LNCaP clone FGC (cell line): Measurements from ENCODE around the gene CYP1B1.
"Not testable (repeated sequence)": the region's sequence is repeated elsewhere in the genome, so short reads cannot be mapped to it uniquely, and the experiment has no call there.

ENCODE experiments used
- DNase-seq: peaks from one replicate; pipeline ENCODE4 v3.0.0-alpha.2; 2011; ENCODE audit warnings: low read depth
- H3K4me3 ChIP-seq: 2 replicates; pipeline ENCODE4 v1.5.1; 2011; ENCODE audit warnings: mild to moderate bottlenecking, low read depth, low read length, control low read depth
- TF ChIP-seq, protein P1 (sequence below): IDR thresholded peaks from 2 replicates; pipeline ENCODE4 v1.5.1; 2012; ENCODE audit warnings: mild to moderate bottlenecking; ENCODE audit not compliant: control insufficient read depth, insufficient read depth; ENCODE audit errors: extremely low read depth

CYP1B1 gene

DNA sequence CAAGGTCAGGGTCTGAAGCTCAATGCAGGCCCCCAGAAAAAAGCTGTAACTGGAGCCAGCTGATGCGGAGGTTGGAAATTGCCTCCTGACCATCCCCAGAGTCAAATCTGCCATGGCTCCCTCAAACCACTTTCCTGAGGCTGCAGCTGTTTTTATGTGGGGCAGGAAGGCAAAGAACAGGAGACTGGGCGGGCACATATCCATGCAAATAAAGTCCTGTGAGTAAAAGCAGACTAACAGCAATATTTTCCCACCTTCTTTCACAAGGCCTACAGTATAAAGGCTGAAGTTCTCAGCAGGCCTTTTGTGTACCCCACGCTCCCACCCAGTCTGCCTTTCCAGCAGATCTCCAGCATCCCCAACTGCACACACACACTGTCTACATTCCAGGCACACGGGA, 47.1 kb downstream of the CYP1B1 start:
- TF ChIP-seq, protein P1, sequence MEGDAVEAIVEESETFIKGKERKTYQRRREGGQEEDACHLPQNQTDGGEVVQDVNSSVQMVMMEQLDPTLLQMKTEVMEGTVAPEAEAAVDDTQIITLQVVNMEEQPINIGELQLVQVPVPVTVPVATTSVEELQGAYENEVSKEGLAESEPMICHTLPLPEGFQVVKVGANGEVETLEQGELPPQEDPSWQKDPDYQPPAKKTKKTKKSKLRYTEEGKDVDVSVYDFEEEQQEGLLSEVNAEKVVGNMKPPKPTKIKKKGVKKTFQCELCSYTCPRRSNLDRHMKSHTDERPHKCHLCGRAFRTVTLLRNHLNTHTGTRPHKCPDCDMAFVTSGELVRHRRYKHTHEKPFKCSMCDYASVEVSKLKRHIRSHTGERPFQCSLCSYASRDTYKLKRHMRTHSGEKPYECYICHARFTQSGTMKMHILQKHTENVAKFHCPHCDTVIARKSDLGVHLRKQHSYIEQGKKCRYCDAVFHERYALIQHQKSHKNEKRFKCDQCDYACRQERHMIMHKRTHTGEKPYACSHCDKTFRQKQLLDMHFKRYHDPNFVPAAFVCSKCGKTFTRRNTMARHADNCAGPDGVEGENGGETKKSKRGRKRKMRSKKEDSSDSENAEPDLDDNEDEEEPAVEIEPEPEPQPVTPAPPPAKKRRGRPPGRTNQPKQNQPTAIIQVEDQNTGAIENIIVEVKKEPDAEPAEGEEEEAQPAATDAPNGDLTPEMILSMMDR, result no peak
- no peak overlapping the region for H3K4me3 ChIP-seq
- no peak for DNase-seq

DNA sequence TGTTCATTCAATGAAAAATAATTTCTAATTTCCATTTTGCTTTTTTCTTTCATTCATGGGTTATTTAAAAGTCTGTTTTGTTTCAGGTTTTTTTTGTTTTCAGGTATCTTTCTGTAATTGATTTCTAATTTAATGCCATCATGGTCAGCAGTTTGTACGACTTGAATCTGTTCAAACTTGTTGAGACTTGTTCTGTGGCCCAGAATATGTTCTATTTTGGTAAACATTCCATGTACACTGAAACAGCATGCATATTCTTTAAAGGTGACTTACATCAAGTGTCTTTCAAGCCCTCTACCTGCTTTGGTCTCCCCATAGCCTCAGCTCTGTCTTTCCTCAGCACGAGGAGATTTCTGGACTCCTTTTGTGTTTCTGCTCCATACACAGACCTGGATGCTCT, 49.1 kb downstream of the CYP1B1 start:
- DNase-seq, result no peak
- H3K4me3 ChIP-seq, result no peak overlapping the region
- TF ChIP-seq, protein P1, result no peak

DNA sequence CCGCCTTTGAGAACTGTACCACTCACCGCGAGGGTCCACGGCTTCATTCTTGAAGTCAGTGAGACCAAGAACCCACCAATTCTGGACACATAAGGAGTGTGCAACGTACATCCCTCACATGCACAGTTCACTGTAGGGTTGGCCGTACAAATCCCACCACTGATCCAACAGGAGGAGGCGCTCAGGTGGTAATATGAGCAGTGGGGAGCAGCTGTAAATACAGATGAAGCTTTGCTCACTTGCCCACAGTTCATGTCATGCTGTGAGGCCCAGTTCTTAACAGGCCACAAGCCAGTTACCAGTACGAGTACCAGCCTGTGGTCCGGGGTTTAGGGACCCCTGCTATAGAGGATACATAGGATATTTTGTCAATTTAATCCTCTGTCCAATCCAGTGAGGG, 54.4 kb downstream of the CYP1B1 start:
- no peak for DNase-seq
- TF ChIP-seq, protein P1, result no peak
- no peak overlapping the region for H3K4me3 ChIP-seq

DNA sequence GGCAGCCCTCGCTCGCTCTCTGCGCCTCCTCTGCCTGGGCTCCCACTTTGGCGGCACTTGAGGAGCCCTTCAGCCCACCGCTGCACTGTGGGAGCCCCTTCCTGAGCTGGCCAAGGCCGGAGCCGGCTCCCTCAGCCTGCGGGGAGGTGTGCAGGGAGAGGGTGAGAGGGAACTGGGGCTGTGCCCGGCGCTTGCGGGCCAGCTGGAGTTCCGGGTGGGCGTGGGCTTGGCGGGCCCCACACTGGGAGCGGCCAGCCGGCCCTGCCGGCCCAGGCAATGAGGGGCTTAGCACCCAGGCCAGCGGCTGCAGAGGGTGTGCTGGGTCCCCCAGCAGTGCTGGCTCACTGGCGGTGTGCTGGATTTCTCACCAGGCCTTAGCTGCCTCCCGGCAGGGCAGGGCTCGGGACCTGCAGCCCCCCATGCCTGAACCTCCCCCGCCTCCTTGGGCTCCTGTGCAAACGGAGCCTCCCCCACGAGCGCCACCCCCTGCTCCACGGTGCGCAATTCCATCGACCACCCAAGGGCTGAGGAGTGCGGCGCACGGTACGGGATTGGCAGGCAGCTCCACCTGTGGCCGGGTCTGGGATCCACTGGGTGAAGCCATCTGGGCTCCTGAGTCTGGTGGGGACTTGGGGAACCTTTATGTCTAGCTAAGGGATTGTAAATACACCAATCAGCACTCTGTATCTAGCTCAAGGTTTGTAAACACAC, 55.4 kb downstream of the CYP1B1 start:
- H3K4me3 ChIP-seq, DNase-seq: not testable (repeated sequence)

DNA sequence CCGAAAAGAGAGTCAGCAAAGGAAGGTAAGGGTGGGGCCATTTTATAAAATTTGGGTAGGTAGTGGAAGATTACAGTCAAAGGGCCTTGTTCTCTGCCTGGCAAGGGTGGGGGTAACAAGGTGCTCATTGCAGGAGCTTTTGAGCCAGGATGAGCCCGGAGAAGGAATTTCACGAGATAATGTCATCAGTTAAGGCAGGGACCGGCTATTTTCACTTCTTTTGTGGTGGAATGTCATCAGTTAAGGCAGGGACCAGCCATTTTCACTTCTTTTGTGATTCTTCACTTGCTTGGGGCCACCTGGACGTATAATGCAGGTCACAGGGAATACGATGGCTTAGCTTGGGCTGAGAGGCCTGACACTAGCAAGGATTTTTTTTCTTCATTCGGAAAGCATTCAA, 58.1 kb downstream of the CYP1B1 start:
- no peak for DNase-seq
- TF ChIP-seq, protein P1, result no peak
- no peak overlapping the region for H3K4me3 ChIP-seq
